GM19438 (cell line): Measurements from ENCODE around the gene TNFAIP8L1.
"Not testable (repeated sequence)": the region's sequence is repeated elsewhere in the genome, so short reads cannot be mapped to it uniquely, and the experiment has no call there.

Experiments used
- ATAC-seq: cut with Tn5 transposase; IDR thresholded peaks from one replicate; pipeline ENCODE4 v1.9.1; 2021; ENCODE audit warnings: low read depth; ENCODE audit not compliant: unreplicated experiment

TNFAIP8L1 gene

GRCh38 chr19:4675346-4675745 is 36.0 kb downstream of the TNFAIP8L1 start:
- no peak for ATAC-seq

- no peak for ATAC-seq
Measured at GRCh38 chr19:4676955-4677731, 37.8 kb downstream of the TNFAIP8L1 start.

- no peak for ATAC-seq
Measured at GRCh38 chr19:4678881-4679790, 39.8 kb downstream of the TNFAIP8L1 start.

- not testable (repeated sequence) for ATAC-seq
Measured at GRCh38 chr19:4680021-4680420, 40.7 kb downstream of the TNFAIP8L1 start.

- ATAC-seq = no peak
Measured at GRCh38 chr19:4682417-4683200, 43.3 kb downstream of the TNFAIP8L1 start.

GRCh38 chr19:4684312-4685095 is 45.2 kb downstream of the TNFAIP8L1 start:
- ATAC-seq = no peak

GRCh38 chr19:4686700-4687099 is 47.4 kb downstream of the TNFAIP8L1 start:
- ATAC-seq = no peak

- no peak for ATAC-seq
Measured at GRCh38 chr19:4687396-4687795, 48.1 kb downstream of the TNFAIP8L1 start.

GRCh38 chr19:4688587-4688986 is 49.3 kb downstream of the TNFAIP8L1 start:
- no peak for ATAC-seq

- ATAC-seq = no peak
Measured at GRCh38 chr19:4689403-4689802, 50.1 kb downstream of the TNFAIP8L1 start.

GRCh38 chr19:4690361-4690760 is 51.0 kb downstream of the TNFAIP8L1 start:
- no peak for ATAC-seq

- ATAC-seq = no peak
Measured at GRCh38 chr19:4691373-4691772, 52.1 kb downstream of the TNFAIP8L1 start.

GRCh38 chr19:4692251-4693077 is 53.1 kb downstream of the TNFAIP8L1 start:
- no peak for ATAC-seq

GRCh38 chr19:4693078-4693350 is 53.7 kb downstream of the TNFAIP8L1 start:
- ATAC-seq = no peak

- no peak for ATAC-seq
Measured at GRCh38 chr19:4693471-4694121, 54.3 kb downstream of the TNFAIP8L1 start.

- ATAC-seq = no peak
Measured at GRCh38 chr19:4694211-4694987, 55.1 kb downstream of the TNFAIP8L1 start.

- no peak for ATAC-seq
Measured at GRCh38 chr19:4695224-4695731, 56.0 kb downstream of the TNFAIP8L1 start.

GRCh38 chr19:4697304-4697703 is 58.0 kb downstream of the TNFAIP8L1 start:
- ATAC-seq = no peak
